GM21528 (cell line): ENCODE results near the gene SYTL3.
"Not testable (repeated sequence)": the region's sequence is repeated elsewhere in the genome, so short reads cannot be mapped to it uniquely, and the experiment has no call there.

ENCODE experiments used
- ATAC-seq: cut with Tn5 transposase; IDR thresholded peaks from one replicate; pipeline ENCODE4 v1.9.1; 2021; ENCODE audit warnings: mild to moderate bottlenecking, moderate library complexity; ENCODE audit not compliant: unreplicated experiment, low FRiP score

SYTL3 gene

GRCh38 chr6:158784505-158784904 lies 134.7 kb downstream of the SYTL3 start:
- no peak for ATAC-seq

GRCh38 chr6:158785036-158785435 lies 135.2 kb downstream of the SYTL3 start:
- no peak for ATAC-seq

- no peak for ATAC-seq
Measured at GRCh38 chr6:158786645-158787304, 136.9 kb downstream of the SYTL3 start.

GRCh38 chr6:158787395-158787794 lies 137.5 kb downstream of the SYTL3 start:
- ATAC-seq: no peak

- ATAC-seq: peak; percentile 48
Measured at GRCh38 chr6:158789115-158789917, 139.5 kb downstream of the SYTL3 start.

- ATAC-seq: no peak
Measured at GRCh38 chr6:158791274-158791855, 141.5 kb downstream of the SYTL3 start.

- ATAC-seq: not testable (repeated sequence)
Measured at GRCh38 chr6:158792505-158792904, 142.7 kb downstream of the SYTL3 start.

- peak; percentile 50 for ATAC-seq
Measured at GRCh38 chr6:158793432-158793831, 143.6 kb downstream of the SYTL3 start.

- no peak for ATAC-seq
Measured at GRCh38 chr6:158795516-158795915, 145.7 kb downstream of the SYTL3 start.

GRCh38 chr6:158796353-158796752 lies 146.5 kb downstream of the SYTL3 start:
- no peak for ATAC-seq

GRCh38 chr6:158797331-158798310 lies 147.8 kb downstream of the SYTL3 start:
- no peak for ATAC-seq

- ATAC-seq: no peak
Measured at GRCh38 chr6:158798311-158798710, 148.5 kb downstream of the SYTL3 start.

- ATAC-seq: no peak
Measured at GRCh38 chr6:158799051-158799792, 149.4 kb downstream of the SYTL3 start.

GRCh38 chr6:158801655-158802294 lies 151.9 kb downstream of the SYTL3 start:
- no peak for ATAC-seq

GRCh38 chr6:158803733-158804143 lies 153.9 kb downstream of the SYTL3 start:
- peak; percentile 66 for ATAC-seq

GRCh38 chr6:158804207-158804606 lies 154.4 kb downstream of the SYTL3 start:
- ATAC-seq: no peak

- ATAC-seq: no peak
Measured at GRCh38 chr6:158805698-158806377, 156.0 kb downstream of the SYTL3 start.

GRCh38 chr6:158807515-158808441 lies 157.9 kb downstream of the SYTL3 start:
- no peak for ATAC-seq
